ENCODE data around the gene EML1. TPM values are rescaled to one million over a fixed set of nuclear protein-coding genes. Genes with fewer than 3 reads are reported as not detected.

Gene EML1
- total RNA-seq, 1 donor from 2014 or later, result 37.6 TPM

DNA sequence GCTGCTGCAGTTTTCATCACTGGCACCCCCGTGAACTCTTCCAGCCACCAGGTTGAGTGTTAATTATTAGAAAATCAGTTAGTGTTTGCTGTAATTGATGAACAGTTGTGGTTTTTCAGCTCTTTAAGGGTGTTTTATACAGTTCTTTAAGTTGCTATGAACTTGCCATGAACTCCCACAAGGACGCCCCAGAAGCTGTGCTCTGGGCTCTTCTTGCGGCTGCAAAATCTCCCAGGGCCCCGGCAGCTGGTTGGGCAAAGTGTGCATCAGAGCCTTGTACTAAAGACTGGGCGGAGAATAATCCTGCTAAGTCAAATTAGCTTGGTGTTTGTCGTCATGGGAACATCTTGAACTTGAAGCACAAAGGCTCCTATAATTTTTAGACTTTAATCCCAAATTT is 82.2 kb downstream of the EML1 start:
- Histone ChIP-seq H3K9ac (ENCODE audit: low read depth in 1 of 3, low read length in 3 of 3) (no peak overlapping the region), H3K9me3 (ENCODE audit: control insufficient read depth in 3 of 3, low read length in 3 of 3) (no peaks in the 10 kb centered on the region), H3K4me1 (ENCODE audit: control insufficient read depth in 3 of 3, insufficient read depth in 3 of 3, low read length in 3 of 3) (peaks cover 2 to 8% (median 4%) of the 10 kb centered on the region in 3 donors), H3K27ac (ENCODE audit: low read depth, low read length) (no peak overlapping the region), H3K4me3 (ENCODE audit: low read length in 3 of 3) (no peak overlapping the region), H3K36me3 (ENCODE audit: control insufficient read depth in 3 of 3, insufficient read depth in 3 of 3, low read length in 3 of 3) (peaks cover 0 to 6% (median 0%) of the 10 kb centered on the region in 3 donors), H3K27me3 (ENCODE audit: control insufficient read depth in 3 of 3, insufficient read depth in 3 of 3, low read length in 3 of 3) (no peaks in the 10 kb centered on the region)

DNA sequence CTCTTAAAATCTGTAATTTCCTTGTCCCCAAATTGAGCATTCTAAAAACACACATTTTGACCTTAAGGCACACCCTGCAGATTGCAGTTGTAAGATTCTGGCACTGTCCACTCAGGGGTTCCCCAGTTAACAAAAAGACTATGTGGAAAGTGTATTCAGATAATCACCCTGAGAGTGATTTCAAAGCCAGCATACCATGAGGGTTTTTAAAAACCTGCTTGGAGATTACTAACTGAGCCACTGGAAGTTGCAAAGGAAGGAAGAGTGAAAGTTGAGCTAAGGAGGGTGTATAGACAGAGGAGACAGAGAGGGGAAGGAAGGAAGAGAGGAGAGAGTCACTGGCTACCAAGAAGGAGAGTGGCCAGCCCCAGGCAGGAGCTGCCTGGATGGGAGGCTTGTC is 82.6 kb downstream of the EML1 start:
- Histone ChIP-seq H3K36me3 (ENCODE audit: control insufficient read depth in 3 of 3, insufficient read depth in 3 of 3, low read length in 3 of 3) (peaks cover 0 to 6% (median 0%) of the 10 kb centered on the region in 3 donors), H3K27me3 (ENCODE audit: control insufficient read depth in 3 of 3, insufficient read depth in 3 of 3, low read length in 3 of 3) (no peaks in the 10 kb centered on the region), H3K4me1 (ENCODE audit: control insufficient read depth in 3 of 3, insufficient read depth in 3 of 3, low read length in 3 of 3) (peaks cover 2 to 8% (median 4%) of the 10 kb centered on the region in 3 donors), H3K27ac (ENCODE audit: low read depth, low read length) (no peak overlapping the region), H3K9me3 (ENCODE audit: control insufficient read depth in 3 of 3, low read length in 3 of 3) (no peaks in the 10 kb centered on the region), H3K9ac (ENCODE audit: low read depth in 1 of 3, low read length in 3 of 3) (no peak overlapping the region), H3K4me3 (ENCODE audit: low read length in 3 of 3) (no peak overlapping the region)

DNA sequence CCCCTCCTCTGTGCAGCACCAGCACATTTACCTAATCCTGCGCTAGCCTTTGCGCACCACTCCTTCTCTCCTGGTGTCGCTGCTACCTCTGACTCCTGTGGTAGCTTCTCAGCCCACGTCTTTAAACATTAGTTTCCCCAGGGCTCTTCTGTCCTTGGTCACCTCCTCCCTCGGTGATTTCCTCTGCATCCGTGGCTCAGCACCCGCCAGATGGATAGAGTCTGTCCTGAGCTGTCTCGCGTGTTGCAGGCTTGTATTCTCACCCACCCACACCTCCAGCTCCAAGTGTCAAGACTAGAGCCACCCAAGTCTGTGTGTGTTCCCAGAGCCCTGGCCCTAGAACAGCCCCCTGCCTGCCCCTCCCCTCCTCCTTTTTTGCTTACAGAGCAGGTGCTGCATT is 83.2 kb downstream of the EML1 start:
- H3K27ac ChIP-seq (ENCODE audit: low read depth, low read length), result no peak overlapping the region
- no peaks in the 10 kb centered on the region for H3K27me3 ChIP-seq (ENCODE audit: control insufficient read depth in 3 of 3, insufficient read depth in 3 of 3, low read length in 3 of 3)
- H3K36me3 ChIP-seq (ENCODE audit: control insufficient read depth in 3 of 3, insufficient read depth in 3 of 3, low read length in 3 of 3), result peaks cover 0 to 6% (median 0%) of the 10 kb centered on the region in 3 donors
- peaks cover 2 to 8% (median 4%) of the 10 kb centered on the region in 3 donors for H3K4me1 ChIP-seq (ENCODE audit: control insufficient read depth in 3 of 3, insufficient read depth in 3 of 3, low read length in 3 of 3)
- H3K4me3 ChIP-seq (ENCODE audit: low read length in 3 of 3), result no peak overlapping the region
- H3K9me3 ChIP-seq (ENCODE audit: control insufficient read depth in 3 of 3, low read length in 3 of 3), result no peaks in the 10 kb centered on the region
- H3K9ac ChIP-seq (ENCODE audit: low read depth in 1 of 3, low read length in 3 of 3), result no peak overlapping the region

DNA sequence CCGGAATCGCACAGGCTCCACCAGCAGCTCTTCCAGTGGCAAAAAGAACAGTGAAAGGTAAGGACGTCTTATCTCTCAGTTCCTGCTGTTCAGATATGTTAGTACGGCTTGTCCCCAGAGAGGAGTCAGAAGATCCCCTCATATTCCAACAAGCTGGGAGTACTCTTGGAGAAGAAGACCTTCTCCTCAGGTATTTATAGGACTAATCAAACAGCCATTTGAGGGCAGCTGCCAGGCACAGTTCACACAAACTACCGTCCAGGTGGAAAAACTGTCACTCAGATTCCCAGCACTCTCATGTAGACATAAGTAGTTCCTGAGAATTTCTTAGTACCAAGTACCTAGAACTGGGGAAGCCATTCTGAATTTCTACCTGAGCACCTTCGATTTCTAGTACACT is 85.3 kb downstream of the EML1 start:
- Histone ChIP-seq H3K27ac (ENCODE audit: low read depth, low read length) (no peak overlapping the region), H3K9me3 (ENCODE audit: control insufficient read depth in 3 of 3, low read length in 3 of 3) (no peaks in the 10 kb centered on the region), H3K4me3 (ENCODE audit: low read length in 3 of 3) (no peak overlapping the region), H3K9ac (ENCODE audit: low read depth in 1 of 3, low read length in 3 of 3) (no peak overlapping the region), H3K4me1 (ENCODE audit: control insufficient read depth in 3 of 3, insufficient read depth in 3 of 3, low read length in 3 of 3) (peaks cover 2 to 4% (median 4%) of the 10 kb centered on the region in 3 donors), H3K27me3 (ENCODE audit: control insufficient read depth in 3 of 3, insufficient read depth in 3 of 3, low read length in 3 of 3) (no peaks in the 10 kb centered on the region), H3K36me3 (ENCODE audit: control insufficient read depth in 3 of 3, insufficient read depth in 3 of 3, low read length in 3 of 3) (peaks cover 0 to 8% (median 0%) of the 10 kb centered on the region in 3 donors)

DNA sequence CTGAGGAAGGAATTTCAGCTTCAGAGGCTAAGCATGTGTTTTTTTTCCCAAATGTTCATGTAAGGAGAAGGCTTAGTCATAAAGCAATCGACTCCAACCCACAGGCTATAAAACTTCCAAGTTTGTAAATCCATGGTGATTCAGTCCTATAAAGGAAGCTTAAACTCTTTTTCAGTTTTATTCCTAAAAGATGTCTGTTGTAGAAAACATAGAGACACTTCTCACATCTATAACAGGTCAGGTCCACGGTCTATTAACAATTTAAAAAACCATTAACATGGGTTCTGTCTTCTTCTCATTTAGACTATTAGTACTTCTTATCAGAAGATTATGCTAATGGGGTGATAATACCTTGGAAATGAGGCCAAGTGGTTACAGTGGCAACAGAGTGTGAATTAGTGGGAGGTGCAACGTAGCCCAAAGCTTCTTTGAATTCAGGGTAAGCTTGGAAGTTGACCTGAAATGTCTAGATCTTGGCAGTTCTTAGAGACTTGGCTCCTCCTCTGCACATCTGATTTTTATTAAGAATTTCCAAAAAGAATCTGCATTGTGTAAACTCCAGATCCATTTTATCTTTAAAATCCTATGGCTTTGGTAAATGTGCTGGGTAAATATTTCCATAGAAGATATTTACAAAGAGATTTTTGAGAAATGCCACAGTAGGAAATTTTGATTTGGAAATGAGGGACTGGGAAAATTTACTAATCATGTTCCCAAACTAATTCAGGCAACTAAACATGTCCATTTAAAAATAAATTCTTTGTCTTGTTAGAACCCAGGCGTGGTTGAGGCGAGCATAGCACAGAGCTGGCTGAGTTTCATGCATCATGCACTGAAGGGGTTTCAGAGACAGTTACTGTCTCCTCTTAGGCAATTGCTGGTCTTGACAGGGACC is 86.4 kb downstream of the EML1 start:
- Histone ChIP-seq H3K9me3 (ENCODE audit: control insufficient read depth in 3 of 3, low read length in 3 of 3) (no peaks in the 10 kb centered on the region), H3K36me3 (ENCODE audit: control insufficient read depth in 3 of 3, insufficient read depth in 3 of 3, low read length in 3 of 3) (peaks cover 0 to 10% (median 3%) of the 10 kb centered on the region in 3 donors), H3K27me3 (ENCODE audit: control insufficient read depth in 3 of 3, insufficient read depth in 3 of 3, low read length in 3 of 3) (no peaks in the 10 kb centered on the region), H3K9ac (ENCODE audit: low read depth in 1 of 3, low read length in 3 of 3) (no peak overlapping the region), H3K27ac (ENCODE audit: low read depth, low read length) (peak overlapping the region; percentile 62), H3K4me3 (ENCODE audit: low read length in 3 of 3) (no peak overlapping the region), H3K4me1 (ENCODE audit: control insufficient read depth in 3 of 3, insufficient read depth in 3 of 3, low read length in 3 of 3) (peaks cover 2 to 4% (median 4%) of the 10 kb centered on the region in 3 donors)

DNA sequence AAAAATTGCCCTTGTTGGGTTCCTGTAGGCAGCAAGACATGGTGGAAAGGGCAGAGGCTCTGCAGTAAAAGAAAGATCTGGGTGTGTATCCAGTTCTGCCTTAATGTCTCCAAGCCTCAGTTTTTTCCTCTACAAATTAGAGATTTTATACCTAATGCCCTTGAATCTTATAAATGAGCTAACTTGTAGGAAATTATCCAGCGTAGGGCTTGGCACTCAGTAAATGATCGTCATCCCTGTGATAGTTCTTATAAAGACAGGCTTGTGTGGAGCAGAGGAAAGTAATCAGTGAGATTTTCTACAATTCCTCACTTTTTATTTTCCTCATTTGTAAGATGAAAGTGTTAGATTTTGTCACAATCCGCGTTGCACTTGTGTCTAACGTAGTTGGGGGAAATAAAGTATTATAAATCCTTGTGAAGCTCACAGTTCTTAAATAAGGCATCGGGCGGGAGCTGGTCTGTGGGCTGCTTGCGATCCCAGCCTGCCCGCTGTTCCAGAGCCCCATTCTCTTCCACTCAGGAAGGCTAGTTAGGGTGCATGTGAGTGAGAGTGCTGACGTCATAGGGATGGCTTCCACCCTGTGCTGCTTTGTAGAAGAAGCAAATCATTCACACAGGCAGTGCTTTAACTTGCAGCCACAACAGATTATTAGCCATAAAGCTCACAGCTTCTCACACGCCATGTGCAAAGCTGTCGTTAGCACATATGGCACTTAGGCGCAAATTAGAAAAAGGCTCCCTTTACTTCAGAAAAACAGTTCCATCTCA is 87.6 kb downstream of the EML1 start:
- H3K36me3 ChIP-seq (ENCODE audit: control insufficient read depth in 3 of 3, insufficient read depth in 3 of 3, low read length in 3 of 3), result peaks cover 0 to 10% (median 3%) of the 10 kb centered on the region in 3 donors
- peaks cover 2 to 4% (median 4%) of the 10 kb centered on the region in 3 donors for H3K4me1 ChIP-seq (ENCODE audit: control insufficient read depth in 3 of 3, insufficient read depth in 3 of 3, low read length in 3 of 3)
- H3K9me3 ChIP-seq (ENCODE audit: control insufficient read depth in 3 of 3, low read length in 3 of 3), result no peaks in the 10 kb centered on the region
- peak overlapping the region; percentile 62 for H3K27ac ChIP-seq (ENCODE audit: low read depth, low read length)
- H3K4me3 ChIP-seq (ENCODE audit: low read length in 3 of 3), result no peak overlapping the region
- no peaks in the 10 kb centered on the region for H3K27me3 ChIP-seq (ENCODE audit: control insufficient read depth in 3 of 3, insufficient read depth in 3 of 3, low read length in 3 of 3)
- H3K9ac ChIP-seq (ENCODE audit: low read depth in 1 of 3, low read length in 3 of 3), result no peak overlapping the region

DNA sequence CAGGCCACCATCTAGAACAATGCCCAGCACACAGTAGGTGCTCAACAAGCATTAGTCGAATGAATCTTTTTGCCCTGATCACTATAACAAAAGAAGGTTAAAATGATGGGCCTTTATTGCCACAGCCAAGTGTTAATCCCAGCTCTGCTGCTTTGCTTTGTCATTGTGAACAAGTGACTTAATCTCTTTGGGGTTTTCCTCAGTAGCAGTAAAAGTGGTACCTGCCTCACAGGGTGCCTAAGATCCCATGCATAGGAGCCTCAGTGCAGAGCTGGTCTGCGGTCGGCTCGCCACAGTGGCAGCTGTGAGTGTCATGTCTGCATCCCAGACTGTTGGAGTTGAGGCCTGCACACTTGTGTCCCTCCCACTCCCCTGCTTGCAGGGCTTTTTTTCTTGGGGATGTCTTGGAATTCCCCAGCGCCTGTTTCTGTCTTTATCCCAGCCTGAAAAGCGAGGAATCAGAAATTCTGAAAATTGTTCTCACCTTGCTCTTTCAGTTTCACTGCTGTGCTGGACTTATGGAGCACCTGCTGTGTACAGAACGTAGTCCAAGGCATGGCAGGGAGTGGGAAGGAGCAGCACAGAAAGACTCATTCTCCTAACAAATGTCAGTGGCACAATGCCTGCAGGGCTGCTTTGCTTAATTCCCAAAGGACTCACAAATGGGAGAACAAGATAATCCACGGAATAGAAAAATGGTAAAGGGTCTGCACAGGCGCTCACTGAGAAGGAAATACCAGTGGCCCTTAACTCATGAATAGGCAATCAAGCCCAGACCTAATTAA is 90.8 kb downstream of the EML1 start:
- Histone ChIP-seq H3K4me3 (ENCODE audit: low read length in 3 of 3) (no peak overlapping the region), H3K27me3 (ENCODE audit: control insufficient read depth in 3 of 3, insufficient read depth in 3 of 3, low read length in 3 of 3) (no peaks in the 10 kb centered on the region), H3K9ac (ENCODE audit: low read depth in 1 of 3, low read length in 3 of 3) (no peak overlapping the region), H3K9me3 (ENCODE audit: control insufficient read depth in 3 of 3, low read length in 3 of 3) (no peaks in the 10 kb centered on the region), H3K36me3 (ENCODE audit: control insufficient read depth in 3 of 3, insufficient read depth in 3 of 3, low read length in 3 of 3) (peaks cover 0 to 4% (median 3%) of the 10 kb centered on the region in 3 donors), H3K4me1 (ENCODE audit: control insufficient read depth in 3 of 3, insufficient read depth in 3 of 3, low read length in 3 of 3) (peaks cover 0 to 2% (median 0%) of the 10 kb centered on the region in 3 donors), H3K27ac (ENCODE audit: low read depth, low read length) (no peak overlapping the region)

DNA sequence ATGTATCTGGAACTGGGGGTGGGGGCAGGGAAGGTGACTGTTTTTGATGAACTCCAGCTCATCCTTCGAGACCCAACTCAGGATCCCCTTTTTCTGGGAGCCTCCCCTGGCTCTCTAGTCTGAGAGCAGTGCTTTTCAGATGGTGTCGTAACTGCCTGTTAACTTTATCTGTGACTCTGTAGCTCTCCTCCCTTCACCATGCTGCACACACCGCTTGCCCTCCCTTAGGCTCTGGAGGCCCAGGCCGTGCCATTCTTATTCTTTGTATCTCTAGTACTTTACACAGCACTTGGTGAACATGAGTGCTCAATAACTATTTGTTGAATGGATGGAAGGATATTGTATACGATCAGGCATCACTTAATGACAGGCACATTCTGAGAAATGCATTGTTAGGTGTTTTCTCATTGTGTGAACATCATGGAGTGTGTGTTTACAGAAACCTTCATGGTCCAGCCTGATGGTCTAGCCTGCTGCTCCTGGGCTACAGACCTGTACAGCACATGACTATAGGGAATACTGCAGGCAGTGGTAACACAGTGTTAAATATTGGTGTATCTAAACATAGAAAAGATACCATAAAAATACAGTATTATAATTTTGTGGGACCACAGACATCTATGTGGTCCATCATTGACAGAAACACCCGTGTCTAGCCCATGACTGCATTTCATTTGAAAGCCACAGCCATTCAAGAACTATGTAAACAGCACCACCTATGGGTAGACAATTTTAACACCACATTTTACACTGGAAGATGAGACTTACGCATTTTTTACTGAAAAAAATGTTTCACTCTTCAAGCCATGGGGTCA is 91.8 kb downstream of the EML1 start:
- H3K27ac ChIP-seq (ENCODE audit: low read depth, low read length), result no peak overlapping the region
- H3K9me3 ChIP-seq (ENCODE audit: control insufficient read depth in 3 of 3, low read length in 3 of 3), result no peaks in the 10 kb centered on the region
- H3K4me3 ChIP-seq (ENCODE audit: low read length in 3 of 3), result no peak overlapping the region
- H3K36me3 ChIP-seq (ENCODE audit: control insufficient read depth in 3 of 3, insufficient read depth in 3 of 3, low read length in 3 of 3), result peaks cover 0 to 4% (median 3%) of the 10 kb centered on the region in 3 donors
- H3K27me3 ChIP-seq (ENCODE audit: control insufficient read depth in 3 of 3, insufficient read depth in 3 of 3, low read length in 3 of 3), result no peaks in the 10 kb centered on the region
- H3K4me1 ChIP-seq (ENCODE audit: control insufficient read depth in 3 of 3, insufficient read depth in 3 of 3, low read length in 3 of 3), result peaks cover 0 to 2% (median 0%) of the 10 kb centered on the region in 3 donors
- H3K9ac ChIP-seq (ENCODE audit: low read depth in 1 of 3, low read length in 3 of 3), result no peak overlapping the region

DNA sequence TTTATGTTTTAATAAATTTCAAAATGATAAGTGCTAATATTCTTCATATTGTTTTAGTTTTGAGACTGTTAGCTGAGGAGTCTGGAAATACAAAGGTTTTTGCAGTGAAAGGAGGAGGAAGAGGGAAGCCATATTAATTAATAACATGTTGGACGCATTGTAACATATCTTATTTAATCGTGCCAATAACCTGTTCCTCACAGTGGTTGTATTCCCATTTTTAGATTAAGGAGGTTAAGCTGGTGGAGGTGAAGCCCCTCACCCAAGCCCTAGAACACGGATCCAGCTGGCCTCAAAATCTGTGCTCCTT is 92.4 kb downstream of the EML1 start:
- Histone ChIP-seq H3K9ac (ENCODE audit: low read depth in 1 of 3, low read length in 3 of 3) (no peak overlapping the region), H3K4me1 (ENCODE audit: control insufficient read depth in 3 of 3, insufficient read depth in 3 of 3, low read length in 3 of 3) (no peaks in the 10 kb centered on the region), H3K36me3 (ENCODE audit: control insufficient read depth in 3 of 3, insufficient read depth in 3 of 3, low read length in 3 of 3) (peaks cover 0 to 4% (median 3%) of the 10 kb centered on the region in 3 donors), H3K9me3 (ENCODE audit: control insufficient read depth in 3 of 3, low read length in 3 of 3) (no peaks in the 10 kb centered on the region), H3K27me3 (ENCODE audit: control insufficient read depth in 3 of 3, insufficient read depth in 3 of 3, low read length in 3 of 3) (no peaks in the 10 kb centered on the region), H3K27ac (ENCODE audit: low read depth, low read length) (no peak overlapping the region), H3K4me3 (ENCODE audit: low read length in 3 of 3) (no peak overlapping the region)
